GM12892 (cell line): ENCODE data around the gene INPP5A.

Experiments used
- POLR2A ChIP-seq: IDR thresholded peaks from 2 replicates; pipeline ENCODE4 v1.6.1; 2011; ENCODE audit warnings: low read depth, low read length, control low read depth
- POLR2AphosphoS5 ChIP-seq: IDR thresholded peaks from 2 replicates; pipeline ENCODE4 v1.6.1; 2011; ENCODE audit warnings: low read depth, low read length, control low read depth
- TAF1 ChIP-seq: IDR thresholded peaks from 2 replicates; pipeline ENCODE4 v1.6.1; 2011; ENCODE audit warnings: low read depth, mild to moderate bottlenecking, control low read depth, low read length, borderline replicate concordance

- TF ChIP-seq POLR2A (no peak), TAF1 (no peak), POLR2AphosphoS5 (no peak)
Measured at GRCh38 chr10:132679217-132679595, 141.6 kb downstream of the INPP5A start.
